Glutamatergic neuron (in vitro differentiated cells): ENCODE data around the gene MBP. TPM values are rescaled to one million over a fixed set of nuclear protein-coding genes. Genes with fewer than 3 reads are reported as not detected.

Experiments used
- DNase-seq: peaks from one replicate; pipeline ENCODE4 v3.0.0; 2022
- H3K27ac Mint-ChIP-seq: one replicate; pipeline ENCODE4 v1.8.0; 2020; ENCODE audit warnings: mild to moderate bottlenecking, mixed read lengths, inconsistent platforms; ENCODE audit not compliant: unreplicated experiment
- H3K27me3 Mint-ChIP-seq: one replicate; pipeline ENCODE4 v1.8.0; 2020; ENCODE audit warnings: mild to moderate bottlenecking, moderate library complexity, mixed read lengths, inconsistent platforms; ENCODE audit not compliant: unreplicated experiment
- H3K36me3 Mint-ChIP-seq: one replicate; pipeline ENCODE4 v1.8.0; 2020; ENCODE audit warnings: mild to moderate bottlenecking, mixed read lengths, inconsistent platforms; ENCODE audit not compliant: unreplicated experiment
- H3K4me1 Mint-ChIP-seq: one replicate; pipeline ENCODE4 v1.8.0; 2020; ENCODE audit warnings: mild to moderate bottlenecking, low read depth, mixed read lengths, inconsistent platforms; ENCODE audit not compliant: unreplicated experiment
- H3K4me3 Mint-ChIP-seq: one replicate; pipeline ENCODE4 v1.8.0; 2020; ENCODE audit warnings: mild to moderate bottlenecking, mixed read lengths, inconsistent platforms; ENCODE audit not compliant: unreplicated experiment
- H3K9me3 Mint-ChIP-seq: one replicate; pipeline ENCODE4 v1.8.0; 2020; ENCODE audit warnings: mild to moderate bottlenecking, moderate library complexity, mixed read lengths, inconsistent platforms; ENCODE audit not compliant: unreplicated experiment
- total RNA-seq: library from RNA; stranded (reverse); fragmentation: NEBNext Ultra II Directional; extraction: Animal tissue kit (Norgen Biotek cat#: 25700); gene quantifications from one replicate; pipeline ENCODE4 v1.2.1, GENCODE V29; 2021; ENCODE audit not compliant: unreplicated experiment
- TF ChIP-seq, protein P1 (sequence below): fragments of 200-600 bp; sonication (generic); IDR thresholded peaks from one replicate; pipeline ENCODE4 v1.5.0; 2021; ENCODE audit not compliant: partially characterized antibody, unreplicated experiment

Gene MBP
- total RNA-seq, 1 donor from 2014 or later = 82.6 TPM

DNA sequence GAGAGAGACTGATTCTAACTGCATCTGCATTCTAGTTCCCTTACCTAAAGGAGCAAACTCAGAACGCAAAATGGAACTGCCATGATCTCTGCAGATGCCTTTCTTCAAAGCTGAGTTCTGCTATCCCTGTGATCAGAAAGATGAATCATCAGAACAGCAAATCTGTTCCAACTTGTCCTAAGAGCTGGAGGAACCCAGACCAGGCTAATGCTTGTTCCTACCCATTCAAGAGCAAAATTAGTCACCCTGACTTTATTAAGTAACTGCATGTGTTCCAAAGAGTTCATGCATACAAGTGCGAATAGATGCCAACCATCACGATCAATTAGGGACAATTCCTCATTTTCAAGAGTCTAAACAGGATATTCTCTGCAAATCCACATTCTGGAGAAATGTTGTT, 46.5 kb downstream of the MBP start:
- Mint-ChIP-seq H3K27ac (peak overlapping the region; percentile 76), H3K27me3 (peaks cover 8% of the 10 kb centered on the region), H3K9me3 (peaks cover 15% of the 10 kb centered on the region), H3K4me1 (peaks cover 48% of the 10 kb centered on the region), H3K36me3 (no peaks in the 10 kb centered on the region), H3K4me3 (peak overlapping the region; percentile 24)
- no peak for DNase-seq
- TF ChIP-seq, protein P1, sequence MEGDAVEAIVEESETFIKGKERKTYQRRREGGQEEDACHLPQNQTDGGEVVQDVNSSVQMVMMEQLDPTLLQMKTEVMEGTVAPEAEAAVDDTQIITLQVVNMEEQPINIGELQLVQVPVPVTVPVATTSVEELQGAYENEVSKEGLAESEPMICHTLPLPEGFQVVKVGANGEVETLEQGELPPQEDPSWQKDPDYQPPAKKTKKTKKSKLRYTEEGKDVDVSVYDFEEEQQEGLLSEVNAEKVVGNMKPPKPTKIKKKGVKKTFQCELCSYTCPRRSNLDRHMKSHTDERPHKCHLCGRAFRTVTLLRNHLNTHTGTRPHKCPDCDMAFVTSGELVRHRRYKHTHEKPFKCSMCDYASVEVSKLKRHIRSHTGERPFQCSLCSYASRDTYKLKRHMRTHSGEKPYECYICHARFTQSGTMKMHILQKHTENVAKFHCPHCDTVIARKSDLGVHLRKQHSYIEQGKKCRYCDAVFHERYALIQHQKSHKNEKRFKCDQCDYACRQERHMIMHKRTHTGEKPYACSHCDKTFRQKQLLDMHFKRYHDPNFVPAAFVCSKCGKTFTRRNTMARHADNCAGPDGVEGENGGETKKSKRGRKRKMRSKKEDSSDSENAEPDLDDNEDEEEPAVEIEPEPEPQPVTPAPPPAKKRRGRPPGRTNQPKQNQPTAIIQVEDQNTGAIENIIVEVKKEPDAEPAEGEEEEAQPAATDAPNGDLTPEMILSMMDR = no peak

DNA sequence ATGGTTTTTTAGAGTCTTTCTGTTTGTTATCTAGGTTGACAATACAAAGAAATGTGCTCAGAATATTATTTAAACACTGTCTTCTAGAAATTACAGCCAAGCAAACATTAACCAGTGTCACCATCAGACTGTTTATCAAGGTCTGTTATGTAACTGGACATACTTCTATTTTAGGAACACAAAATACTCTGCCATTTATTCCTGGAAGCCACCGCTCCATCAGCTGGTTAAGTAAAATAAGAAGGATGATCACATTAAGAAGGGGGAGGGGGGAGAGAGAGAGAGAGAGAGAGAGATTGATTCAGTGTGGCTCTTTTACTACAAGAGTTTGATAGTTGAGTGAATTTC, 47.9 kb downstream of the MBP start:
- DNase-seq = no peak
- Mint-ChIP-seq H3K36me3 (no peaks in the 10 kb centered on the region), H3K27me3 (peaks cover 8% of the 10 kb centered on the region), H3K27ac (peak overlapping the region; percentile 92), H3K9me3 (peaks cover 11% of the 10 kb centered on the region), H3K4me3 (peak overlapping the region; percentile 53), H3K4me1 (peaks cover 43% of the 10 kb centered on the region)
- TF ChIP-seq, protein P1 = no peak

DNA sequence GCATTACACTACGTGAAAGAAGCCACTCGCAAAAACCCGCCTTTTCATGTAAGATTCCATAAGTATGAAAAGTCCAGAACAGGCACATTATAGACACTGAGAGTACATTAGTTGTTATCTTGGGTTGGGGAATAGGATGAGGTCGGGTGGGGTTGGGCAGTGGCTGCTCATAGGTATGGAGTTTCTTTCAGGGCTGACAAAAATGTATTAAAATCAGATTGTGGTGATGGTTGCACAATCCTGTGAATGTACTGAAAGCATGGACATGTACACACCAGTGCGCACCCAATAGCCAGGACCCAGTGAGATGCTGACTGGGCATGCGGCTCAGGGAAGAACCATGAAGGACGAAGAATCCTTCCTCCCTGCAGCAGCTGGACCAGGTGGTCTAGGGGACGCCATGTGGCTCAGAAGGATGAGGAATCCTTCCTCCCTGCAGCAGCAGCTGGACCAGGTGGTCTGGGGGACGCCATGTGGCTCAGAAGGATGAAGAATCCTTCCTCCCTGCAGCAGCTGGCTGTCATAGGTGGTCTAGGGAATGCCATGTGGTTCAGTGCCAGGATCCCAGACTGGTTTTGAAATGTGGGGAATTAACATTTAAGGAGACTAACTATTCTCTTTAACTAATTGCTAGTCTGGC, 50.1 kb downstream of the MBP start:
- no peak for DNase-seq
- peak overlapping the region; percentile 72 for H3K27ac Mint-ChIP-seq
- no peak overlapping the region for H3K4me3 Mint-ChIP-seq
- H3K36me3 Mint-ChIP-seq = no peaks in the 10 kb centered on the region
- peaks cover 7% of the 10 kb centered on the region for H3K27me3 Mint-ChIP-seq
- H3K9me3 Mint-ChIP-seq = peaks cover 7% of the 10 kb centered on the region
- TF ChIP-seq, protein P1 = no peak
- H3K4me1 Mint-ChIP-seq = peaks cover 39% of the 10 kb centered on the region

DNA sequence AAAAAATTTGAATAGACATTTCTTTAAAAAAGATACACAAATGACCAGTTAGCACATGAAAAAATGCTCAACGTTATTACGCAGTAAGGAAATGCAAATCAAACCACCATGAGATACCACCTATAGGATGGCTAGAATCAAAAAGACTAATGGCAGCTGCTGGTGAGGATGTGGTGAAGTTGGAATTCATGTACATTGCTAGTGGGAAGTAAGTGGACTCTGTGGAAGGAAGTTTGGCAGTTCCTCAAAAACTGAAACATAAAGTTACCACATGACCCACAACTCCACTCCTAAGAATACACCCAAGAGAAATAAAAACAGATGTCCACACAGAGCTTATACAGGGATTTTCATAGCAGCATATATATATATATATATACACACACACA, 51.2 kb downstream of the MBP start:
- peaks cover 9% of the 10 kb centered on the region for H3K27me3 Mint-ChIP-seq
- H3K9me3 Mint-ChIP-seq = peaks cover 5% of the 10 kb centered on the region
- no peaks in the 10 kb centered on the region for H3K36me3 Mint-ChIP-seq
- DNase-seq = no peak
- H3K4me1 Mint-ChIP-seq = peaks cover 32% of the 10 kb centered on the region
- no peak overlapping the region for H3K4me3 Mint-ChIP-seq
- H3K27ac Mint-ChIP-seq = peak overlapping the region; percentile 48
- TF ChIP-seq, protein P1 = no peak

DNA sequence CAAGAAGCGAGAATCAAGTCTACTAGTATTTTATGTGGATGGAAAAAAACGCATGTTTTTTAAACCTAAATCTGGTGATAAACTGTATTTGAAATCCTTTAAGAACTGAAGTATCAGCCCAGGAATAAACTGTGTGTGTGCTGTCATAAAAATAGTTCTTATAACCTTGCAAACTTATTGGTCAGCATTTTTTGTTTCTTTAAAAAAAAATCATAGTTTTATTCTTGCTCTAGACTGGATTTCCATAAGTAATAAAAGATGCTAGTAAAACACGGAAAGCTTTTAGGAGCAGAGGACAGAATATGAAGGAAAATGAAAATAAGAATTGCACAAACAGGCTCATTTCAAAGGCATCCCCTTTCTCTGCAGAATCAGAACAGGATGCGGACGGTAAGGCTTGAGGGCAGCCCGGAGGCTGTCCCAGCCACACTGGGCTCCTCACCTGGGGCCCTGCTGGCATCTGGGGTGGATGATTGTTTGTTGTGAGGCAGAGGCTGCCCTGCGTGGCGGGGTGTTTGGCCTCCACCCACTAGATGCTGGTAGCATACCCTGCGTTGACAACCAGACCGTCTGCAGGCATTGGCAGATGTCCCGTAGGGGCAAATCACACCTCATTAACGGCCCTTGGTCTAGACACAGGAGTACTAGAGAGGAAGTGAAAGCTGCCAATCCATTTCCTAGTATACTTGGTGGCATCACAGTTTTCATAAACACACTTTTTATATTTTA, 52.5 kb downstream of the MBP start:
- Mint-ChIP-seq H3K27ac (no peak overlapping the region), H3K4me1 (peaks cover 22% of the 10 kb centered on the region), H3K36me3 (no peaks in the 10 kb centered on the region), H3K27me3 (peaks cover 9% of the 10 kb centered on the region), H3K4me3 (no peak overlapping the region), H3K9me3 (peaks cover 5% of the 10 kb centered on the region)
- no peak for DNase-seq
- TF ChIP-seq, protein P1 = no peak
